GM20000 (cell line): ENCODE measurements around the gene APEH.

ENCODE experiments used
- DNase-seq: peaks from one replicate; pipeline ENCODE4 v3.0.0; 2012; ENCODE audit warnings: low spot score
- TF ChIP-seq, protein P1 (sequence below): IDR thresholded peaks from 2 replicates; pipeline ENCODE4 v1.5.1; 2012; ENCODE audit warnings: mild to moderate bottlenecking, control low read depth; ENCODE audit errors: extremely low read depth, missing control alignments

Gene APEH

DNA sequence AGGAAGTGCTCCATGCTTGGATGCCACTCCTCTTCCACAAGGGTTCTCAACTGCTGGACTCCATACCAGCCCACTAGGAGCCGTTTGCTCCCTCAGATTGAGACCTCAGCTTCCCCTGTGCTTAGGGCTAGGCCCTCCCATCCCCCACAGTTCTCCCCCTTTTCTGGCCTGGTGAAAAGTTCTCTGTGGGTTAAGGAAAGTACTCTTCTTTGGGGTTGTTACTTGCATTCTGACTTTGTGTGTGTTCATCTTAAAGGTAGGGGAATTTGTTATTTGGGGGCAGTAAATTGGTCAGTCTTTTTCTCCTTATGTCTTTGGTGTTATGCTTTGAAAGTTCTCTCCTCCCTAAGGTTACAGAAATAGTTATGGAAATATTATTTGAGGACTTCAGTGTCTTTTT lies 24.0 kb upstream of the APEH start:
- TF ChIP-seq, protein P1, sequence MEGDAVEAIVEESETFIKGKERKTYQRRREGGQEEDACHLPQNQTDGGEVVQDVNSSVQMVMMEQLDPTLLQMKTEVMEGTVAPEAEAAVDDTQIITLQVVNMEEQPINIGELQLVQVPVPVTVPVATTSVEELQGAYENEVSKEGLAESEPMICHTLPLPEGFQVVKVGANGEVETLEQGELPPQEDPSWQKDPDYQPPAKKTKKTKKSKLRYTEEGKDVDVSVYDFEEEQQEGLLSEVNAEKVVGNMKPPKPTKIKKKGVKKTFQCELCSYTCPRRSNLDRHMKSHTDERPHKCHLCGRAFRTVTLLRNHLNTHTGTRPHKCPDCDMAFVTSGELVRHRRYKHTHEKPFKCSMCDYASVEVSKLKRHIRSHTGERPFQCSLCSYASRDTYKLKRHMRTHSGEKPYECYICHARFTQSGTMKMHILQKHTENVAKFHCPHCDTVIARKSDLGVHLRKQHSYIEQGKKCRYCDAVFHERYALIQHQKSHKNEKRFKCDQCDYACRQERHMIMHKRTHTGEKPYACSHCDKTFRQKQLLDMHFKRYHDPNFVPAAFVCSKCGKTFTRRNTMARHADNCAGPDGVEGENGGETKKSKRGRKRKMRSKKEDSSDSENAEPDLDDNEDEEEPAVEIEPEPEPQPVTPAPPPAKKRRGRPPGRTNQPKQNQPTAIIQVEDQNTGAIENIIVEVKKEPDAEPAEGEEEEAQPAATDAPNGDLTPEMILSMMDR, result no peak
- no peak for DNase-seq

GRCh38 chr3:49650637-49651036 lies 23.5 kb upstream of the APEH start:
- no peak for DNase-seq
- TF ChIP-seq, protein P1, result no peak

DNA sequence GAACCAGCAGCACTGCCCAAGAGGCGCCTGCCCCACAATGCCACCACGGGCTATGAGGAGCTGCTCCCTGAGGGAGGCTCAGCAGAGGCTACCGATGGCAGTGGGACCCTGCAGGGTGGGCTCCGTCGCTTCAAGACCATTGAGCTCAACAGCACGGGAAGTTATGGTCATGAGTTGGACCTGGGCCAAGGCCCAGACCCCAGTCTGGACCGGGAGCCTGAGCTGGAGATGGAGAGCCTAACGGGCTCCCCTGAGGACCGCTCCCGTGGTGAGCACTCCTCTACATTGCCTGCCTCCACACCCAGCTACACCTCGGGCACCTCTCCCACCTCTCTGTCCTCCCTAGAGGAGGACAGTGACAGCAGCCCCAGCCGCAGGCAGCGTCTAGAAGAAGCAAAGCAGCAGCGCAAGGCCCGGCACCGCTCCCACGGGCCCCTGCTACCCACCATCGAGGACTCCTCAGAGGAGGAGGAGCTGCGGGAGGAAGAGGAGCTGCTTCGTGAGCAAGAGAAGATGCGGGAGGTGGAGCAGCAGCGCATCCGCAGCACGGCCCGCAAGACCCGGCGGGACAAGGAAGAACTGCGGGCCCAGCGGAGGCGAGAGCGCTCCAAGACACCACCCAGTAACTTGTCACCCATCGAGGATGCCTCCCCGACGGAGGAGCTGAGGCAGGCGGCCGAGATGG lies 21.8 kb upstream of the APEH start:
- no peak for DNase-seq
- TF ChIP-seq, protein P1, result no peak

- TF ChIP-seq, protein P1, result no peak
- DNase-seq, result no peak
Measured at GRCh38 chr3:49652903-49653415, 21.2 kb upstream of the APEH start.

DNA sequence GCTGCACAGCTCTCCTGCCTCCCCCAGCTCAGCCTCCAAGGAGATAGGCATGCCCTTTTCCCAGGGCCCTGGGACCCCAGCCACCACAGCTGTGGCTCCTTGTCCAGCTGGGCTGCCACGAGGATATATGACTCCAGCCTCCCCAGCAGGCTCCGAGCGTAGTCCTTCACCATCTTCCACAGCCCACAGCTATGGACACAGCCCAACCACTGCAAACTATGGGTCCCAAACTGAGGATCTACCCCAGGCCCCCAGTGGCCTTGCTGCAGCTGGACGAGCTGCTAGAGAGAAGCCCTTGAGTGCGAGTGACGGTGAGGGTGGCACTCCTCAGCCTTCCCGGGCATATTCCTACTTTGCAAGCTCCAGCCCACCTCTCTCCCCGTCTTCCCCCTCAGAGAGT lies 20.5 kb upstream of the APEH start:
- TF ChIP-seq, protein P1, result no peak
- no peak for DNase-seq

- TF ChIP-seq, protein P1, result no peak
- DNase-seq, result no peak
Measured at GRCh38 chr3:49654176-49654825, 19.9 kb upstream of the APEH start.

GRCh38 chr3:49654955-49655556 lies 19.1 kb upstream of the APEH start:
- TF ChIP-seq, protein P1, result no peak
- no peak for DNase-seq
